Hematopoietic multipotent progenitor cell (in vitro differentiated cells): ENCODE results near the gene WNT7A. TPM values are rescaled to one million over a fixed set of nuclear protein-coding genes. Genes with fewer than 3 reads are reported as not detected.

Source experiments
- DNase-seq, 3 donors: peaks; one replicate each; pipeline ENCODE4 v3.0.0-alpha.2; 2011 to 2015; ENCODE audit warnings: low read depth in 2 of 3, low spot score in 2 of 3
- total RNA-seq: library from RNA; depleted of rRNA; stranded (reverse); fragments of >200 nt; gene quantifications from one replicate; pipeline ENCODE4 v1.2.3, GENCODE V29; 2012

The WNT7A gene
- total RNA-seq, 1 donor: not detected

GRCh38 chr3:13885704-13886010 is 5.8 kb upstream of the WNT7A start:
- DNase-seq: no peak

GRCh38 chr3:13884851-13885703 is 5.2 kb upstream of the WNT7A start:
- peak in 2 of 3 donors; percentile 63 to 66 for DNase-seq

DNA sequence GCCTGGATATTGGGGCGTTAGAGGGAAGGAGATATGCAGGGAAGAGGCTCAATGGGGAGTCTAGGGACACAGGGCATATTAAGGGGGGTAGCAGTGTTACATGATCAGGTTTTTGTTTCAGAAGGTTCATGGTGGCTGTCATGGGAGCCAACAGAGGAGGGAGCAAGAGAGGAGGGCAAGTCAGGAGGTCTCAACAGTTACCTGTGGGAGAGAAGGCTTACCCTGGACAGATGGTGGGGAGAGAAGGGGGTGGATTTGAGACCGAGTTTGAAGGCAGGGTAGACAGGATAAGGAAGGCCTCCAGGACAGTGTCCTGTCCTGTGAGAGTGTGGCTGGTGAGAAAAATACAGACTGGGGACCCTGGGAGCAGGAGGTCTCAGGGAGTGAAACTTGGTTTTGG is 3.8 kb upstream of the WNT7A start:
- no peak for DNase-seq

DNA sequence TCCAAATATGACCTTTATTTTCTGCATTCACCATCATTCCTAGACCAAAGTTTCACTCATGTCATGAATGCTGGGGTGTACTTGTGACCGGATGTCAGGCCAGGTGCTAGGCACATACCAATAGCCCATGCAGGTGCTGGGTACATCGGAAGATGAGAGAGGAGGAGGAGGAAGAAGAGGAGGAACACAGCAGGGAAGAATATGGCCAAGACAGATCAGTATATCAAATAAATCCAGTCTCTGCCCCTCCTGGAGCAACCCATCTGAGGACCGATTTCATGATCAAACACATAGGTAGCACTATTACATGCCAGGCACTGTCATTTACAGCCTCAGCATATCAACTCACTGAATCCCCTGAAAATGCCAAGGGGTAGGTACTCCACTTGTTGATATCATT is 3.0 kb upstream of the WNT7A start:
- no peak for DNase-seq

DNA sequence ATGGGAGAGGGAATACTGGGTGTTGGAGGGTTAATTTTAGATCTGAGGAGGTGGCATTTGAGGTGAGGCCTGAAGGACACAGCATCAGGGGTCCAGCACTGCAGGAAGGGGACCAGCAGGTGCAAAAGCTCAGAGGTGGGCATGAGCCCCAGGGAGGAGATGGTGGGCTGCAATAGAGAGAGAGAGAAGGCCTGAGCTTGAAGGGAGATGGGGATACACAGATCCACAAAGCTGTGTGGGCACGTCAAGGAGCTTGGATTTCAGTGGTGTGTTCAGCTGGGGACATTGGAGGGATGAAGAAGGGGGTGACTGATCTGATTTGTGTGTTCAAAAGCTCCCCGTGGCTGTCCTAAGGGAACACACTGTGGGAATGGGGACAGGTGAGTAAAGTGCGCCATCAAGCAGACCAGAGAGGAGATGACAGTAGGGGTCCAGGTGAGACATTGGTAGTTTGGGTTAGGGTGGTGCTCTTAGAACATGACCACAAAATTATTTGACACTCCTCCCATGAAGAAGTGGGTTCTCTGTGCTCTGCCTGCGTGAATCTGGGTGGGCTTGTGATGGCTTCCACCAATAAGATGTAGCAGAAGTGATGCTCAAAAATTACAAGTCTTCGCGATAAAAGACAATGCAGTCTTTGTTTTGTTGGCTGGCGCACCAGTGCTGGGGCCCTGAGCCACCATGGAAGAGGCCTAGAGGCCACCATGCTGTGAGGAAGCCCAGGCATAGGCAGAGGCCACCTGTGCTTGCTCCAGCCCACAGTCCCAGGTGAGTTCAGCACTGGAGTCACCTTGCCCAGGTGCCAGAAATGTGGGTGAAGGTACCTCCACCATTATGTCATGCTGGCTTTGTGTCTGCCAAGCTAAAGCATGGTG is 1.9 kb upstream of the WNT7A start:
- DNase-seq: no peak

GRCh38 chr3:13880811-13881156 is 913 bp upstream of the WNT7A start:
- DNase-seq: no peak

DNA sequence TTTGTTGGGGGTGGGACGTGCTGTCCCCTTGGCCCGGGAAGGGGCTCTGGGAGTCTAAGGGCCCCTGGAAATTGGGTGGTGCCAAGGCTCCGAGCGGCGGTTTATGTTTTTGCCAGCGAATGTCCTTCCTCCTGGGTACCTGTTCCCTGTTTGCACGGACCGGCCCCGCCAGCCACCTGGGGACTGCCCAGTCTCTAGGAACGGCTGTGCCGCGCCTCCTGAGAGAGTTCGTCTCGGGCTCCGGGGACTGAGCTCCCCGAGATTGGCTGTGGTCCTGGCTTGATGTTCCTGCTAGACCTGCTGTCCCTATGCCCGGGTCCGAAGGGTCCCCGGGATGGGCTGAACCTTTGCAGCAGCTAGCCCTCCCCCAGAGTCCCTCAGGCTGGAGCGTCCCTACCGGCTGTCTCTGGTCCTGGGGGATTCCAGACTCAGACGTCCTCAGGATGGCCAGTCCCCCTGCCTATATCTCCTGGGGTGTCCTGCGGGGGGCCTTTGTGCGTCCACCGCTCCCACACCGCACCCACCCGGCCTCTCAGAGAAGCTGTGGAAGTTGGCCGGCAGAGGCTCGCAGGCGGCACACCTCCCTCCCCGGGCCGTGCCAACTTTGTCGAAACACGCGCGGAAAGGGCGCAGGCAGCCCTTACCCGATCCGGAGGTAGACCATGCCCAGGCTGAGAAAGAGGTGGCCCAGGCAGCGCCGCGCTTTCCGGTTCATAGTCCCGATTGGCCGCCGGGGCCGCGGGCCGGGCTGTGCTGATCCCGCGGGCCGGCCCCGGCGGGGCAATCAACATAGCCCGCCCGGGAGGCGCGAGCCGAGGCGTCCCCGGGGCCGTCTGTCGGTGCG is 547 bp downstream of the WNT7A start:
- DNase-seq: peak in 1 of 3 donors; percentile 13

DNA sequence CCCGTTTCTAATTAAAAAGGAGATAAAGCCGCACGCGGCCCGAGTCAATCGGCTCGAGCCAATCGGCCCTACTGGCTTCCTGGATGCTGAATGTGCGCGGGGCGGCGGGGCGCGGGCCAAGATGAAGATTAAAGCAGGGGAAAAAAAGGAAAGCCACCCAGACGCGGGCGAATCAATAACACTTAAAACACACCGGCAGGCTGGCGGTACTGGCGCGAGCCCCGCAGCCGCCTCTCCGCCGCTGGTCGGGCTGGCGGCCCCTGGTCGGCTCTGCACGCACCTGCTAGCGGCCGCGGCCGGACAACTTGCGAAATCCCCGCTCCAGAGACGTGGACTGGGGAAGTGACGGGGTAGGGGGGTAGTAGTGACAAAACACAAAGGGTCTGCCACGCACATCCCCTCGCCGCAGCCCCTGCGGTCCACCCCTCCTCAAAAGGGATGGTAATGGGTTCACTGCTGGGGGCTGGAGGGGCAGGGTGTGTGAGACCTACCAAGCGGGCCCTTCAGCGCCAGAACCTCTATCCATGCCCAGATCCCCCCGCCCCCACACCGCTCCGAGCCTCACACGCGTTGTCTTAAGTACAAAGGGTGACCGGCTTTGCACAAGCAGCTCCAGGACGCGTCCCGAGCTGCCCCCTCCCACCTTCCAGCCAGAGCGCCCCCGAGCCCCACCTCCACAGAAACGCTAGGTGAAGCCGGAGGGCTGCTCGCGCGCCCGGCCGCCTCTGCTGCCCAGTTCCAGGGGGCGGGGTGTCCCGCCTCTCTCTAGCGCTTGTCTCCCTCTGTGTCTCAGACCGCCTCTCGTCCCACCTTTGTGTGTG is 1.4 kb downstream of the WNT7A start:
- DNase-seq: peak in 1 of 3 donors; percentile 31

GRCh38 chr3:13877911-13878280 is 2.0 kb downstream of the WNT7A start:
- DNase-seq: no peak

DNA sequence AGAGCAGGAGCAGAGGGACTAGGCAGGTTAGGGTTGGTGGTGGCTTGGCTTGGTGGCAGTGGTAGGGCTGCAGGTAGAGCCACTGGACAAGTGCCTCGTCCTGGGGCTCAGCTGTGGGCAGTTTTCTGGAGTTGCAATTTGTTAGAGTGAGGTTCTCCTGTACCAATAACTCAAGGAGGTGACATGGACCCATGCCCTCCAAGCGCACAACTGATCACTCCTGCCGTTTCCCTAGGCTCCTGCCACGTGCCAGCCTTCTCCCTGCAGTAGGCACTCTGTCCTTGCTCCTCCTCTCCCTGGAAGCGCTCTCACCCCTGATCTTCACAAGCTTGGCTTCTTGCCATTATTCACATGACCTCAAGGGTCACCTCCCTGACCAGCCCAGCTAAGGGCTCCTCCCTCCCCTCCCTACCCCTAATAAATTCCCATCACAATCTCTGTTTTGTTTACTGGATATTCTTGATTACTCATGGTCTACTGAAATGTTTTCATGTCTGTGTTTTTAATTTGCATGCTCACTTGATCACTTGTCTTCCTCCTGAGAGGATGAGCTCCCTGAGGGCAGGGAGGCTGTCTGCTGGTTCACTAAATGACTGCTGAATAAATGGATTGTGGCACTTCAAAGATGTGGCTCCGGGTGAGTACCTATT is 3.3 kb downstream of the WNT7A start:
- DNase-seq: no peak

DNA sequence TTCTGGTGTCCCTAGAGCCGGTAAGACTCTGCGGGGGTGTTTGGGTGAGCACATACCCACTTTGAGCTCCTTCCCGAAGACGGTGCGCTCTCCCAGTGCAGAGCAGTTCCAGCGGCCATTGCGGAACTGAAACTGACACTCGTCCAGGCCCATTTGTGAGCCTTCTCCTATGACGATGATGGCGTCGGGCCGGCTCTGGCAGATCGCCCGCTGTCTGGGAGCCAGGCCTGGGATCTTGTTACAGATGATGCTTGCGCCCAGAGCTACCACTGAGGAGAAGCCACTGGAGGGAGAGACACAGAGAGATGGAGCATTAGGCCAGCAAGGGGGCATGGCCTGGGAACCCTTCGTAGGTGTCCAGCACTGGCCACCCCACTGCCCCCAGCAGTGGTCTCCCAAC is 5.0 kb downstream of the WNT7A start:
- no peak for DNase-seq

DNA sequence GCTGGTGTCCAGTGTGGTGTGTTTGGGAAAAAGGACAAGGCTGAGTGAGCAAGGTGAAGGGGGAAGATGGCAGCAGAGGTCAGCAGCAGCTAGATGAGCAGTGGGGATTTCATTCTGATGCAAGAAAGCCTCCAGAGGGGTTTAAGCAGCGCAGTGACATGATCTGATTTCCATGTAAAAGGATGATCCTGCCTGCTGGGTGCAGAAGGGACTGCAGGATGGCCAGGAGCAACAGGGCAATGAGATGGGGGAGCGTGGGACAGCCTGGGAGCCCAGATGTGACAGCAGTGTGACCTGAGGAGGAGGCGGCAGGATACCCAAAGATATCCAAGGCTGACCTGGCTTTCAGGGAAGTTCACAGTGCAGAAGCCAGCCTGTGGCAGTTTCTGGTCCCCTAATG is 6.1 kb downstream of the WNT7A start:
- DNase-seq: no peak

- no peak for DNase-seq
These were observed 7.4 kb downstream of the WNT7A start for GRCh38 chr3:13872451-13872850.

DNA sequence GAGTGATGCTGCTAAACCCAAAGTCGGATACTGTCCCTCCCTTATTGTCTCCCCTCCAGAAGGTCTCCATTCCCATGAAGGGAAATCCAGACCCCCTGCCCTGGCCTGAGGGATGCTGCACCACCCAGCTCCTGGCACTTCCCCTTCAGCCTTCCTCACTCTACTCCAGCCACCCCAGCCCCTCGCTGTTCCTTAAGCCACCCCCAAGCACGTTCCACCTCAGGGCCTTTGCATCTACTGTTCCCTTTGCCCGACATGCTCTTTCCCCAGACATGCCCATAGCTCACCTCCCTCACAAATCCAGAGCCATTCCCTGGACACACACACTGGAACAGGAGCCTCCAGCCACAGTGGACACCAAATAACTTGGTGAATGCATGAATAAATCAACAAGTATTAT is 8.1 kb downstream of the WNT7A start:
- DNase-seq: no peak

DNA sequence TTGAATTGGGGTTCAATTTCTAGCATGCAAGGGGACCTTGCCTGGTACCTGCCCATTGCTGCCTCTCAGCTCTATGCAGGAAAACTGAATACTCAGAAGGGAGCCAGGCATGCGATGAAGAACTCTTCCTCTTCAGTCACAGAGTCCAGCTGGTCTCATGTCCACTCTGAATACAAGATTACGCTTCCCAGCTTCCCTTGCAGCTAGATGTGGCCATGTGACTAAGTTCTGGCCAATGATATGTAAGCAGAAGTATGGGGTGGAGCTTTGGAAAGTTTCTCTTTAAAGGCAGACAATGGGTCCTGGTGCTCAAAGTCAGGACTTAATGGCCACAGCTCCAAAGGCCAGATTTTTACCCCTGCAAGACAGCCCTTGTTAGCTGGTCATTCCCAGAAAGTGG is 9.0 kb downstream of the WNT7A start:
- DNase-seq: no peak

DNA sequence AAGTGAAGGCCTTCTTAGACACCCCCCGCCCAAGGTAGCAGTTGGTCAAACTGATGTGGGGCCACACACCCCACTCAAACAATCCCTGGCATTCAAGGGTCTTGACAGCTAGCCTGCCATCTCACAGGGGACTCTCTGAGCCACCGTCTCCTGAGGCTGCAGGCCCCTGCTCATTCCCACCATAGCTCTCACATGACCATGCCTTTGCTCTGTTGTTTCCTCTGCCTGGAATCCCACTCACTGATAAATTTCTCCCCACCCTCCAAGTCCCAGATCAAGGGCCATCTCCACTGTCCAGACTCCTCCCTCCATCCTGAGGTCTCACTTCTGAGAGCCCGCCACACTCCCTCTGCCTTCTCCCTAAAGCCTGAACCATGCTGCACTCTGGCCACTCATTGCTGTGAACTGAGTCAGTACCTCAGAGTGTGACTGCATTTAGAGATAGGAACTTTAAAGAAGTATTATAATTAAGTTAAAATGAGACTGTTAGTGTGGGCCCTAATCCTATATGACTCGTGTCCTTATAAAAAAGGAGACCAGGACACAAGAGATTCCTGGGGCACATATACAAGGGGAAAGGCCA is 10.0 kb downstream of the WNT7A start:
- no peak for DNase-seq

DNA sequence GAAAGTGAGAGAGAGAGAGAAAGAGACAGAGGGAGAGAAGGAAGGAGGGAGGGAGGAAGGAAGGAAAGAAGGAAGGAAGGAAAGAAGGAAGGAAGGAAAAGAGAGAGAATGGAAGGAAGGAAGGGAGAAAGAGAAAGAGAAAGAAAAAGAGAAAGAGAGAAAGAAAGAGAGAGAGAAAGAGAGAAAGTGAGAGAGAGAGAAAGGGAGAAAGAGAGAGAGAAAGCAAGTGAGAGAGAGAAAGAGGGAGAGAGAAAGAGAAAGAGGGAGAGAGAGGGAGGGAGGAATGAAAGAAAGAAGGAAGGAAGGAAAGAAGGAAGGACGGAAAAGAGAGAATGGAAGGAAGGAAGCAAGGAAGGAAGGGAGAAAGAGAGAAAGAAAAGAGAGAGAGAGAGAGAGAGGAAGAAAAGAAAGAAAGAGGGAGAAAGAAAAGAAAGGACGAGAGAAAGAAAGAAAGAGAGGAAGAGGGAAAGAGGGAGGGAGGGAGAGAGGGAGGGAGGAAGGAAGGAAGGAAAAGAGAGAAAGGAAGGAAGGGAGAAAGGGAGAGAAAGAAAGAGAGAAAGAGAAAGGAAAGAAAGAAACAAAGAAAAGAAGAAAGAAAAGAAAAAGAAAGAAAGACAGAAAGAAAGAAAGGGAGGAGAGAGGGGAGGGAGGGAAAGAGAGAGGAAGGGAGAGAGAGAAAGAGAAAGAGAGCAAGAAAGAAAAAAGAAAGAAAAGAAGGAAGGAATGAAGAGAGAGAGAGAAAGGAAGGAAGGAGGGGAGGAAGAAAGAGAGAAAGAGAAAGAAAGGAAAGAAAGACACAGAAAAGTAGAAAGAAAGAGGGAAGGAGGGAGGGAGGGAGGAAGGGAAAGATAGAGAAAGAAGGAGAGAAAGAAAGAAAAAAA is 10.8 kb downstream of the WNT7A start:
- no peak for DNase-seq

GRCh38 chr3:13867732-13868131 is 12.1 kb downstream of the WNT7A start:
- DNase-seq: no peak
